Activated T-helper 1 cell treated with anti-CD3 and anti-CD28 coated beads, Interleukin-12 subunit alpha, Interleukin-12 subunit beta, Interleukin-2, Interleukin-4 antibody, amounts not matched to agents 30 ng/mL and 10 ng/mL and 1 ng/mL, durations not matched to agents 14 hours and 24 hours and 36 hours (primary cell): Measurements from ENCODE around the gene ZFYVE27. TPM values are rescaled to one million over a fixed set of nuclear protein-coding genes. Genes with fewer than 3 reads are reported as not detected.
A peak's percentile ranks its signal among the peaks of the same experiment; 100 is the strongest.

Source experiments
- DNase-seq: peaks from one replicate; pipeline ENCODE4 v3.0.0; 2021; ENCODE audit warnings: low spot score
- H3K27ac Mint-ChIP-seq: one replicate; pipeline ENCODE4 v1.8.0; 2021; ENCODE audit warnings: mild to moderate bottlenecking, mixed read lengths
- H3K27me3 Mint-ChIP-seq: one replicate; pipeline ENCODE4 v1.8.0; 2022; ENCODE audit warnings: mild to moderate bottlenecking, moderate library complexity, mixed read lengths; ENCODE audit not compliant: insufficient read depth
- H3K36me3 Mint-ChIP-seq: one replicate; pipeline ENCODE4 v1.8.0; 2021; ENCODE audit warnings: low read depth, mixed read lengths
- H3K4me1 Mint-ChIP-seq: one replicate; pipeline ENCODE4 v1.8.0; 2021; ENCODE audit warnings: low read depth, mixed read lengths
- H3K4me3 Mint-ChIP-seq: one replicate; pipeline ENCODE4 v1.8.0; 2021; ENCODE audit warnings: mild to moderate bottlenecking, moderate library complexity, mixed read lengths
- H3K9me3 Mint-ChIP-seq: one replicate; pipeline ENCODE4 v1.8.0; 2021; ENCODE audit warnings: mixed read lengths
- intact Hi-C: fragments of 100-400 bp; cut with micrococcal nuclease; formaldehyde crosslinking; loops from one replicate; pipeline ENCODE4 v1.15.1; 2024
- total RNA-seq: library from RNA; stranded (reverse); gene quantifications from 2 replicates; pipeline ENCODE4 v1.2.3, GENCODE V29; 2022

ZFYVE27 gene
- total RNA-seq, 1 donor from 2014 or later: 41.7 TPM

DNA sequence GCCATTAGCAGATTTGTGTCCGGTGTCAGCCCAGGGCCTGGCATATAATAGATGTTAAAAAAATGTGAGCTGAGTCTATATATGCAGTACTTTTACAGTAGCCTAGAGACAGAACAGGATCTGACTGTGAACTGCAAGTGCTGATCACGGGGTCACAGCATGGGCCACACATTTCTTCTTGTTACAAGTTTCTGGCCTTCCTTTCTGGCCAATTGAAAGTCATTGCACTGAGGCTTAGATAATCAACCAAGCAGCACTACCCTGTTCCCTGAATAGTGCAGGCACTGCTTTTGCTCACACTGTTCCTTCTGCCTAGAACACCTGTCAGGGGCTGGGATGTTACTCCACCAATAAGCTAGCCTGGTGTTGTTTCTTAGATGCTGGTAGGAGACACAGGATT, 28.8 kb upstream of the ZFYVE27 start:
- intact Hi-C loops: no loop called here
- Mint-ChIP-seq H3K4me1 (peaks cover 10% of the 10 kb centered on the region), H3K36me3 (no peaks in the 10 kb centered on the region), H3K27ac (no peak overlapping the region), H3K27me3 (peaks cover 22% of the 10 kb centered on the region), H3K4me3 (no peak overlapping the region), H3K9me3 (no peaks in the 10 kb centered on the region)
- no peak for DNase-seq

DNA sequence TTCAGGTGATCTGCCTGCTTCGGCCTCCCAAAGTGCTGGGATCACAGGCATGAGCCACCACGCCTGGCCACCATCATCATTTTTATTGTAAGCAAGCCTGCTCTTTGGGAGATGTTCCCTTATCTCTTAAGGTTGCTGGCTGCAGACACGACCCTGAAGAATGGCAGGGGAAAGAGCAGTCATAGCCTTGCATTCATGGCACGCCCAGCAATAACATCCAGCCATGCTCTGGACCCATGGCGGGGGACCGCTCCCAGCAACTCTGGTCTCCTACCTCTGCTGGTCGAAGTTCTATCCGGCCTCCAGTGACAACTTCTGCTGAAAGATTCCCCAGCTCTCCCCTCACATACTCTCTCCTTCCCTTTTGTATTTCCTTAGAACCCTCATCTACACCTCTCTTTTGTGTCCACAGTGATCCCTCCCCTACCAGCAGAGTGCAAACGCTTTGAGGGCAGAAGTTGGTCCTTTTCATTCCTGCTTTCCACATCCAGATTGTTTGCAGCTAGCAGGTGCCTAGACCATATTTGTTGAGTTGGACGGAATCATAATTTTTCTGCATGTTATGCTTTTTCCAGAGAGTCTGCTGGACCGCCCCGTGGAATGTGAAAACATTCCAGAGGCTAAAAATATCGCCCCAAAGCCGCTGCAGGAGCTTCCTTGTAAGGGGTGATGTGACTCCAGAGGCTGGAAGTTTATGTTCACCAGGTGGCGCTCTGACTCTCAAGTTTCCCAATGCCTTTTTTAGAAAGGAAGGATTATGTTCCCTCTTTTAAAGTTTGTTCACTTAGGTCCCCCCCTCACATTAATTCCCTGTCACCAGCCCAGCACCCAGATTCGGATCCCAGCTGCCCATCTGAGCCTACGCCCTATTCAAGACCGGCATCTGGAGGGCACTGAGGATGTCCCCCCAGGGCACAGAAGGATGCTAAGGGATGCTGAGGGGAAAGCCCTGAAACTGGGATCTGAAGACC, 27.7 kb upstream of the ZFYVE27 start:
- Mint-ChIP-seq H3K27ac (no peak overlapping the region), H3K4me1 (peaks cover 15% of the 10 kb centered on the region), H3K9me3 (no peaks in the 10 kb centered on the region), H3K36me3 (peaks cover 1% of the 10 kb centered on the region), H3K27me3 (peaks cover 20% of the 10 kb centered on the region), H3K4me3 (no peak overlapping the region)
- DNase-seq: no peak
- intact Hi-C loops: loop anchor here (1.0 kb wide), 1 partner anchor 22 kb away; no protein-coding TSS in a partner anchor

- Mint-ChIP-seq H3K36me3 (peaks cover 6% of the 10 kb centered on the region), H3K27me3 (peaks cover 35% of the 10 kb centered on the region), H3K27ac (peak overlapping the region; percentile 30), H3K9me3 (no peaks in the 10 kb centered on the region), H3K4me3 (peak overlapping the region; percentile 56), H3K4me1 (peaks cover 15% of the 10 kb centered on the region)
- no peak for DNase-seq
- intact Hi-C loops: no loop called here
These were observed 25.0 kb upstream of the ZFYVE27 start for GRCh38 chr10:97711640-97712572.

DNA sequence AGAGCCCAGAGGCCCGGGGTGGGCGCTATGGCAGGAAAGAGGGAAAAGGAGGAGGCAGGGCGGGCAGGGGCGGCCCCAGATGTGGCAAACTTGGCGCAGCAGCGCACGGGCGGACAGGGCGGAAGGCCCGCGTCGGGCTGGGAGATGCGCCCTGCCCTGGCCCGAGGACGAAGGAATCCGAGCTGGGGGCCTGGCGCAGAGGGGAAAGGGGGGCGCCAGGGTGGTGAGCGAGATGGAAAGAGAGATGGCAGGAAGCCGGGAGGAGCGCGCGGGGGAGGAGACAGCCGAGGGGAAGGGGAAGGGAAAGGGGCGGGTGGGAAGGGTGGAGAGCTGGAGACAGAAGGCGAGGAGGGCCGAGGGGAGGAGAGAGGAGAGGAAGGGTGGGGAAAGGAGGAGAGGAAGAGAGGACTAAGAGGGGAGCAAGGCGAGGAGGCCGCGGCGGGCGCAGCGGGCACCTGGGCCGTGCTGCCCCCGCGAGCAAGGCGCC, 23.5 kb upstream of the ZFYVE27 start, which contains the start of gene MARVELD1:
MARVELD1 (plus strand) TSS at position 392 of the 487 bp plus-strand sequence. CDS start 147 bp downstream, outside the sequence.
- H3K4me1 Mint-ChIP-seq: peaks cover 15% of the 10 kb centered on the region
- H3K36me3 Mint-ChIP-seq: peaks cover 6% of the 10 kb centered on the region
- DNase-seq: no peak
- H3K9me3 Mint-ChIP-seq: no peaks in the 10 kb centered on the region
- peak within 1 kb of the TSS; percentile 97 for H3K4me3 Mint-ChIP-seq
- H3K27ac Mint-ChIP-seq: peak within 1 kb of the TSS; percentile 90
- intact Hi-C loops: no loop called here
- H3K27me3 Mint-ChIP-seq: peaks cover 37% of the 10 kb centered on the region

DNA sequence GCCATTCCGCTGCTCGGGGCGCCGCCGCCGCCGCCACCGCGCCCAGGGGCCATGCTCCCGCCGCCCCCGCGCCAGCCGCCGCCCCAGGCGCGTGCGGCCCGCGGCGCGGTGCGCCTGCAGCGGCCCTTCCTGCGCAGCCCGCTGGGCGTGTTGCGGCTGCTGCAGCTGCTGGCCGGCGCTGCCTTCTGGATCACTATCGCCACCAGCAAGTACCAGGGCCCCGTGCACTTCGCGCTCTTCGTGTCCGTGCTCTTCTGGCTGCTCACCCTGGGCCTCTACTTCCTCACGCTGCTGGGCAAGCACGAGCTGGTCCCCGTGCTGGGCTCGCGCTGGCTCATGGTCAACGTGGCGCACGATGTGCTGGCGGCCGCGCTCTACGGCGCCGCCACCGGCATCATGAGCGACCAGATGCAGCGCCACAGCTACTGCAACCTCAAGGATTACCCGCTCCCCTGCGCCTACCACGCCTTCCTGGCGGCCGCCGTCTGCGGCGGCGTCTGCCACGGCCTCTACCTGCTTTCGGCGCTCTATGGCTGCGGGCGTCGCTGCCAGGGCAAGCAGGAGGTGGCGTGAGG, 23.0 kb upstream of the ZFYVE27 start:
- peak overlapping the region; percentile 90 for H3K27ac Mint-ChIP-seq
- H3K9me3 Mint-ChIP-seq: no peaks in the 10 kb centered on the region
- peaks cover 15% of the 10 kb centered on the region for H3K4me1 Mint-ChIP-seq
- peaks cover 37% of the 10 kb centered on the region for H3K27me3 Mint-ChIP-seq
- intact Hi-C loops: loop anchor here (1.0 kb wide), 2 partner anchors 13 to 23 kb away; partner anchors contain the start of gene ZFYVE27
- DNase-seq: peak; percentile 42
- H3K4me3 Mint-ChIP-seq: peak overlapping the region; percentile 97
- peaks cover 6% of the 10 kb centered on the region for H3K36me3 Mint-ChIP-seq

DNA sequence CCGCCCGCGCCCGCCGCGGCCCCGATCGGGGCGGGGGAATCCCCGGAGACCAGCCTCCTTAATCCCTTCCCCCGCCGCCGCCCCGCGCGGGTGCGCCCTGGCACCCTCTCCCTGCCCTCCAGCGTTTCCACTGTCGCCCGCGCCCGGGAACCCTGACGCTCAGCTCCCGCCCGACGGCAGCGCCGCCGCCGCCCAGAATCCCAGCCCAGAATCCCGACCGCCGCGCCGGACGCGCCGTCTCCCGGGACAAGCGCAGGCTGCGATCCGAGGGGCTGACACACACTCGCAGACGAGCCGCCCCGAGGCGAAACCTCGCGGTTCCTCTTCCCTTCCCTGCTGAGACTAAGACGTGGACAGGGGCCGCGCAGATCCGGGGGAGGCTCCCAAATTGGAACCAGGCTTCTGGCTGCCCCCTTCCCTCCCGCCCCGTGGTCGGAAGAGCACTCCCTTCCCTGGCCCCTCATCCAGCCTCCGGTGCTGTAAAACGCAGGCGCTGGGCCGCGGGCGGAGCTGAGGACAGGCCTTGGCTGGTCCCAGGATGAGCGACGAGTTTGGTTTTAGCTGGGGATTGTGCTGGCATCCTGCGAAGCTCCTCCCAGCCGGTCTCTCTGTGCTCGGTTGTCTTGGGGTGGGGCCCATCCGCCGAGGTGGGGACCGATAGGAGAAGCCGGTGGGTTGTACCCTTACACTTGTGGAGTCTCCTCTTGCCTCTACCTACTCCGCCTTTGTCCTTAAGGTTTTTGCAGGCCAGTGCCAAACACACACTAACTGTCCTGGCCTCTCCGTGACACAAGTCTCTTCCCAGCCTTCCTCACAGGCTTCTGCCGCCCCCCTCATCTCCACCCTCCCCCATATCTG, 22.3 kb upstream of the ZFYVE27 start:
- intact Hi-C loops: loop anchor here (1.0 kb wide), 2 partner anchors 13 to 23 kb away; partner anchors contain the start of gene ZFYVE27
- Mint-ChIP-seq H3K9me3 (no peaks in the 10 kb centered on the region), H3K4me3 (peak overlapping the region; percentile 97), H3K36me3 (peaks cover 6% of the 10 kb centered on the region), H3K27ac (peak overlapping the region; percentile 23), H3K27me3 (peaks cover 33% of the 10 kb centered on the region), H3K4me1 (peaks cover 15% of the 10 kb centered on the region)
- DNase-seq: no peak

DNA sequence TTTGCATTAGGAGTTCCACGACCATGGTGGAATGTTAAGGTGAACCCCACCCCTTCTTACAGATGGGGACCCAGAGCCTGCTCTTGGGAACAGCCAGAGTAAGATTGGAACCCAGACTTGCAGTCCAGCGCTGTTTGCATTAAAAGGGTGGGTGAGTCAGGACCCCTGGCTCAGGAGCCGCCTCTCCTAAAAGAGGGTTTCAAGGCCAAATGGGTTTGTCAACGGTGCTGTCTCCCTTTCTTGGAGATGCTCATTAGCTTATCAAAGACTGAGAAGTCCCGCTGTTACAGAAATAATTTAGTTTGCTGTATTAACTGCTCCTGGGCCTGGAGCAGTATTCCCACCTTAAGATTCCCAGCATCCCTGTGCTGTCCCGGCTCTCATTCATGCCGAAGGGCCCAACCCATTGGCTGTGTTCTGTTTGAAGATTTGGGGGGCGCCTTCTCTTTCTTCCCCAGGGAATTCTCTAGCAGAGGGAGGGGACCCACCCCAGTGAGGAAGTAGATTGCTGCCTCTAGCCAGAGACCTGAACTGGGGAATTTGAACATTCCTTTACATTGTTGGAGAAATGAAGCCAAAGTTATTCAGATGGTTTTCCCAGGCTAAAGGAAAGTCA, 21.6 kb upstream of the ZFYVE27 start:
- intact Hi-C loops: no loop called here
- Mint-ChIP-seq H3K27me3 (peaks cover 33% of the 10 kb centered on the region), H3K9me3 (no peaks in the 10 kb centered on the region), H3K4me1 (peaks cover 15% of the 10 kb centered on the region), H3K27ac (no peak overlapping the region), H3K4me3 (peak overlapping the region; percentile 61), H3K36me3 (peaks cover 6% of the 10 kb centered on the region)
- no peak for DNase-seq

GRCh38 chr10:97717627-97718026, 19.3 kb upstream of the ZFYVE27 start:
- H3K9me3 Mint-ChIP-seq: no peaks in the 10 kb centered on the region
- H3K36me3 Mint-ChIP-seq: peaks cover 6% of the 10 kb centered on the region

GRCh38 chr10:97718178-97718577, 18.8 kb upstream of the ZFYVE27 start:
- Mint-ChIP-seq H3K4me1 (peaks cover 5% of the 10 kb centered on the region), H3K9me3 (no peaks in the 10 kb centered on the region), H3K36me3 (peaks cover 6% of the 10 kb centered on the region), H3K27ac (no peak overlapping the region), H3K4me3 (no peak overlapping the region), H3K27me3 (peaks cover 19% of the 10 kb centered on the region)
- DNase-seq: no peak
- intact Hi-C loops: no loop called here

More at GRCh38 chr10:97717627-97718026, 19.3 kb upstream of the ZFYVE27 start:
- DNase-seq: no peak
- H3K4me3 Mint-ChIP-seq: no peak overlapping the region
- H3K27me3 Mint-ChIP-seq: peaks cover 25% of the 10 kb centered on the region
- H3K27ac Mint-ChIP-seq: no peak overlapping the region
- H3K4me1 Mint-ChIP-seq: peaks cover 10% of the 10 kb centered on the region
- intact Hi-C loops: no loop called here

DNA sequence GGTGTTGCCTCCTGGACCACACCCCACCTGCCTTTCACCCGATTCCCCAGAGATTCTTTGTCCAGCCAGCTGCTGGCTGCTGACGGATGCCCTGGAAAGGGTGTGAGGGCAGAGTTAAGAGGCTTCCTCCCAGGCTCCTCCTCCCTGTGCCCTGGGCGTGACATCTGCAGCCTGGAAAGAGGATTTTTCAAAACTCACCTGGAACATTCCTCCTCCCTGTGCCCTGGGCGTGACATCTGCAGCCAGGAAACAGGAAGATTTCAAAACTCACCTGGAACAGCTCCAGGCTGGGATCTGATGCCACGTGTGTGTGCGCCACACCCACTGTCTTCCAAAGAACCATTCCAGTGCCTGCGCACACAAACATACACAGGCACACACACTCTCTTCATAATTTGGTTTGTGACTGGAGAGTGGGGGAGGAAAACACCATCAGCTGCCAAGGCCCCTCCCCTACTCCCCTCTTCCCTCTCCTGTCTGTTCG, 18.2 kb upstream of the ZFYVE27 start:
- peaks cover 5% of the 10 kb centered on the region for H3K4me1 Mint-ChIP-seq
- peaks cover 6% of the 10 kb centered on the region for H3K36me3 Mint-ChIP-seq
- intact Hi-C loops: no loop called here
- H3K9me3 Mint-ChIP-seq: no peaks in the 10 kb centered on the region
- H3K27me3 Mint-ChIP-seq: peaks cover 17% of the 10 kb centered on the region
- H3K27ac Mint-ChIP-seq: no peak overlapping the region
- no peak for DNase-seq
- no peak overlapping the region for H3K4me3 Mint-ChIP-seq

DNA sequence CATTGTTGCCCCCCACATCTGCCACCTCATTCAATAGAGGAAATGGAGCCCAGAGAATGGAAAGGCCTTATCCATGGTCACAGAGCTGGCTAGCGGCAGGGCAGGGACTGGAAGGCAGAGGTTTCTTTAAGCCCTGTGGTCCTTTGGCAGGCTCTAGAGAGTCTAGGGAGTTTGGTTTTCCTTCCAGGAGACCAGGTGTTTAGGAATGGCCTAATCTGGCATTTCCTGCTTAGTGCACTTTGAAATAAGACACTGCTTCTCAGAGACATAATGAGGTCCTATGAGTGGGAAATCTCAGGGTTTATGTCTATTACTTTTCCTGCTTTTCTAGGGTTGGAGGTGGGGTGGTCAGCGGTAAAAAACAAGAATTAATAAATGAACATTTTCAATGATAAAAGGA, 17.3 kb upstream of the ZFYVE27 start:
- Mint-ChIP-seq H3K27ac (no peak overlapping the region), H3K9me3 (no peaks in the 10 kb centered on the region), H3K4me1 (no peaks in the 10 kb centered on the region), H3K36me3 (peaks cover 4% of the 10 kb centered on the region), H3K4me3 (no peak overlapping the region), H3K27me3 (peaks cover 23% of the 10 kb centered on the region)
- intact Hi-C loops: no loop called here
- no peak for DNase-seq
